HS-5 (cell line): ENCODE data around the gene TBC1D16.

Experiments
- DNase-seq: peaks from one replicate; pipeline ENCODE4 v3.0.0-alpha.2; 2012; ENCODE audit warnings: low read depth

Gene TBC1D16

GRCh38 chr17:79926605-79927135 lies 109.0 kb downstream of the TBC1D16 start:
- no peak for DNase-seq

GRCh38 chr17:79926142-79926604 lies 109.5 kb downstream of the TBC1D16 start:
- DNase-seq = no peak

GRCh38 chr17:79925242-79925957 lies 110.3 kb downstream of the TBC1D16 start:
- no peak for DNase-seq

- no peak for DNase-seq
Measured at GRCh38 chr17:79924639-79924976, 111.1 kb downstream of the TBC1D16 start.

- DNase-seq = no peak
Measured at GRCh38 chr17:79923974-79924638, 111.6 kb downstream of the TBC1D16 start.

GRCh38 chr17:79922798-79923197 lies 112.9 kb downstream of the TBC1D16 start:
- no peak for DNase-seq

GRCh38 chr17:79922116-79922601 lies 113.5 kb downstream of the TBC1D16 start:
- no peak for DNase-seq

- DNase-seq = no peak
Measured at GRCh38 chr17:79921411-79922115, 114.1 kb downstream of the TBC1D16 start.

- DNase-seq = no peak
Measured at GRCh38 chr17:79920751-79921410, 114.8 kb downstream of the TBC1D16 start.

- no peak for DNase-seq
Measured at GRCh38 chr17:79919862-79920720, 115.6 kb downstream of the TBC1D16 start.

- no peak for DNase-seq
Measured at GRCh38 chr17:79919164-79919585, 116.5 kb downstream of the TBC1D16 start.

- DNase-seq = no peak
Measured at GRCh38 chr17:79918581-79919163, 117.0 kb downstream of the TBC1D16 start.

GRCh38 chr17:79917902-79918484 lies 117.7 kb downstream of the TBC1D16 start:
- DNase-seq = no peak

- DNase-seq = no peak
Measured at GRCh38 chr17:79916991-79917901, 118.4 kb downstream of the TBC1D16 start.

- DNase-seq = no peak
Measured at GRCh38 chr17:79916506-79916905, 119.2 kb downstream of the TBC1D16 start.

GRCh38 chr17:79915850-79916430 lies 119.7 kb downstream of the TBC1D16 start:
- peak; percentile 5 for DNase-seq

GRCh38 chr17:79914813-79915740 lies 120.6 kb downstream of the TBC1D16 start:
- DNase-seq = no peak
